ENCODE data around the gene RGS9BP.

GRCh38 chr19:32688311-32688710 lies 12.7 kb downstream of the RGS9BP start:
- no peak for TF ChIP-seq CTCF (IDR thresholded peaks at IDR 0.05; ENCODE audit: insufficient read depth, low read length, poor library complexity, severe bottlenecking)
- TF ChIP-seq EZH2phosphoT487 (conservative IDR thresholded peaks at IDR 0.05; ENCODE audit: low read length) = no peak

Data from SU-DHL-6 (cell line).